BLaER1 (cell line): ENCODE data around the gene TARDBP.
"Not testable (repeated sequence)": the region's sequence is repeated elsewhere in the genome, so short reads cannot be mapped to it uniquely, and the experiment has no call there.

Experiments
- H3K27ac ChIP-seq: shearing (Covaris generic); formaldehyde crosslinking; 2 replicates; pipeline ENCODE4 v1.8.1; 2022
- H3K27me3 ChIP-seq: shearing (Covaris generic); formaldehyde crosslinking; 2 replicates; pipeline ENCODE4 v1.8.1; 2022
- H3K36me3 ChIP-seq: shearing (Covaris generic); formaldehyde crosslinking; 2 replicates; pipeline ENCODE4 v1.8.1; 2022
- H3K4me1 ChIP-seq: shearing (Covaris generic); formaldehyde crosslinking; 2 replicates; pipeline ENCODE4 v1.8.1; 2022
- H3K4me2 ChIP-seq: shearing (Covaris generic); formaldehyde crosslinking; 2 replicates; pipeline ENCODE4 v1.8.1; 2022
- H3K4me3 ChIP-seq: shearing (Covaris generic); formaldehyde crosslinking; 2 replicates; pipeline ENCODE4 v1.8.1; 2022
- H3K9ac ChIP-seq: shearing (Covaris generic); formaldehyde crosslinking; 2 replicates; pipeline ENCODE4 v1.8.1; 2022
- H3K9me3 ChIP-seq: shearing (Covaris generic); formaldehyde crosslinking; 2 replicates; pipeline ENCODE4 v1.8.1; 2022
- H4K20me1 ChIP-seq: shearing (Covaris generic); formaldehyde crosslinking; 2 replicates; pipeline ENCODE4 v1.8.1; 2022
- Cebpa-rat ChIP-seq: shearing (Covaris generic); IDR thresholded peaks from 2 replicates; pipeline ENCODE4 v1.8.1; 2022

The TARDBP gene

GRCh38 chr1:10975567-10976326 is 36.7 kb upstream of the TARDBP start:
- Histone ChIP-seq H4K20me1 (no peaks in the 10 kb centered on the region), H3K27ac (no peak overlapping the region), H3K27me3 (no peaks in the 10 kb centered on the region), H3K36me3 (no peaks in the 10 kb centered on the region), H3K4me2 (no peak overlapping the region), H3K9ac (no peak overlapping the region), H3K9me3 (no peaks in the 10 kb centered on the region), H3K4me3 (no peak overlapping the region), H3K4me1 (peaks cover 22% of the 10 kb centered on the region)
- TF ChIP-seq Cebpa-rat = no peak

GRCh38 chr1:10978719-10979118 is 33.7 kb upstream of the TARDBP start:
- Histone ChIP-seq H3K9ac (no peak overlapping the region), H3K4me1 (peaks cover 14% of the 10 kb centered on the region), H3K4me3 (no peak overlapping the region), H3K27ac (no peak overlapping the region), H3K27me3 (no peaks in the 10 kb centered on the region), H3K36me3 (no peaks in the 10 kb centered on the region), H4K20me1 (no peaks in the 10 kb centered on the region), H3K4me2 (no peak overlapping the region), H3K9me3 (no peaks in the 10 kb centered on the region)
- TF ChIP-seq Cebpa-rat = no peak

- H3K4me2 ChIP-seq = no peak overlapping the region
- no peaks in the 10 kb centered on the region for H3K27me3 ChIP-seq
- H3K4me1 ChIP-seq = peaks cover 7% of the 10 kb centered on the region; the same call in 1 of the 2 replicates
These were observed 33.0 kb upstream of the TARDBP start for GRCh38 chr1:10979483-10979920.

GRCh38 chr1:10980094-10980577 is 32.3 kb upstream of the TARDBP start:
- Histone ChIP-seq H3K4me3 (no peak overlapping the region), H3K4me2 (no peak overlapping the region)

More at GRCh38 chr1:10979483-10979920, 33.0 kb upstream of the TARDBP start:
- Histone ChIP-seq H4K20me1 (no peaks in the 10 kb centered on the region), H3K9me3 (no peaks in the 10 kb centered on the region), H3K36me3 (no peaks in the 10 kb centered on the region), H3K9ac (no peak overlapping the region), H3K27ac (no peak overlapping the region), H3K4me3 (no peak overlapping the region)
- TF ChIP-seq Cebpa-rat = no peak

GRCh38 chr1:10980841-10981727 is 31.4 kb upstream of the TARDBP start:
- no peak overlapping the region for H3K9ac ChIP-seq
- H3K36me3 ChIP-seq = no peaks in the 10 kb centered on the region
- no peaks in the 10 kb centered on the region for H4K20me1 ChIP-seq
- no peak for TF ChIP-seq Cebpa-rat
- H3K4me3 ChIP-seq = no peak overlapping the region
- no peaks in the 10 kb centered on the region for H3K9me3 ChIP-seq
- H3K27me3 ChIP-seq = no peaks in the 10 kb centered on the region
- H3K27ac ChIP-seq = no peak overlapping the region
- H3K4me2 ChIP-seq = no peak overlapping the region
- peaks cover 7% of the 10 kb centered on the region; the same call in 1 of the 2 replicates for H3K4me1 ChIP-seq

More at GRCh38 chr1:10980094-10980577, 32.3 kb upstream of the TARDBP start:
- no peaks in the 10 kb centered on the region for H3K9me3 ChIP-seq
- no peaks in the 10 kb centered on the region for H3K36me3 ChIP-seq
- no peak for TF ChIP-seq Cebpa-rat
- H4K20me1 ChIP-seq = no peaks in the 10 kb centered on the region
- H3K27ac ChIP-seq = no peak overlapping the region
- H3K9ac ChIP-seq = no peak overlapping the region
- H3K4me1 ChIP-seq = peaks cover 7% of the 10 kb centered on the region; the same call in 1 of the 2 replicates
- no peaks in the 10 kb centered on the region for H3K27me3 ChIP-seq

- no peak for TF ChIP-seq Cebpa-rat
- Histone ChIP-seq H3K4me2 (no peak overlapping the region), H3K4me3 (no peak overlapping the region), H3K9ac (no peak overlapping the region), H4K20me1 (no peaks in the 10 kb centered on the region), H3K27me3 (no peaks in the 10 kb centered on the region), H3K9me3 (no peaks in the 10 kb centered on the region), H3K27ac (no peak overlapping the region), H3K36me3 (no peaks in the 10 kb centered on the region), H3K4me1 (peaks cover 20% of the 10 kb centered on the region)
These were observed 25.9 kb upstream of the TARDBP start for GRCh38 chr1:10986525-10986890.

GRCh38 chr1:10987840-10988417 is 24.5 kb upstream of the TARDBP start:
- Histone ChIP-seq H3K4me2 (no peak overlapping the region), H3K4me1 (peaks cover 31% of the 10 kb centered on the region), H3K36me3 (no peaks in the 10 kb centered on the region), H3K9ac (no peak overlapping the region), H3K27ac (no peak overlapping the region), H4K20me1 (no peaks in the 10 kb centered on the region), H3K9me3 (no peaks in the 10 kb centered on the region), H3K27me3 (no peaks in the 10 kb centered on the region), H3K4me3 (no peak overlapping the region)
- no peak for TF ChIP-seq Cebpa-rat

- TF ChIP-seq Cebpa-rat = no peak
- H3K27me3 ChIP-seq = no peaks in the 10 kb centered on the region
These were observed 23.4 kb upstream of the TARDBP start for GRCh38 chr1:10989095-10989494.

GRCh38 chr1:10989920-10990516 is 22.4 kb upstream of the TARDBP start:
- not testable (repeated sequence) for H3K9ac ChIP-seq, H3K27me3 ChIP-seq, H3K27ac ChIP-seq, H3K4me3 ChIP-seq, H4K20me1 ChIP-seq, H3K9me3 ChIP-seq, H3K36me3 ChIP-seq
- Histone ChIP-seq H3K4me1 (peaks cover 31% of the 10 kb centered on the region), H3K4me2 (peak overlapping the region; percentile 50; the same call in 1 of the 2 replicates)

More at GRCh38 chr1:10989095-10989494, 23.4 kb upstream of the TARDBP start:
- Histone ChIP-seq H3K4me3 (no peak overlapping the region), H3K36me3 (no peaks in the 10 kb centered on the region), H4K20me1 (no peaks in the 10 kb centered on the region), H3K9me3 (no peaks in the 10 kb centered on the region), H3K4me1 (peaks cover 31% of the 10 kb centered on the region), H3K9ac (no peak overlapping the region), H3K4me2 (no peak overlapping the region), H3K27ac (no peak overlapping the region)
